WTC11 (cell line): ENCODE data around the gene EMC1.

ENCODE experiments used
- ZNF263 ChIP-seq: sonication (generic); formaldehyde crosslinking; IDR thresholded peaks from 2 replicates; pipeline ENCODE4 v1.8.1; 2022; ENCODE audit warnings: low read depth, mild to moderate bottlenecking, moderate library complexity, missing genetic modification reagents
- TF ChIP-seq, protein P1 (sequence below): fragments of 200-600 bp; IDR thresholded peaks from 2 replicates; pipeline ENCODE4 v1.8.0; 2022; ENCODE audit warnings: antibody characterized with exemption
- TF ChIP-seq, protein P2 (sequence below): sonication (generic); formaldehyde crosslinking; IDR thresholded peaks from 2 replicates; pipeline ENCODE4 v1.8.0; 2022; ENCODE audit warnings: mild to moderate bottlenecking, missing genetic modification reagents

DNA sequence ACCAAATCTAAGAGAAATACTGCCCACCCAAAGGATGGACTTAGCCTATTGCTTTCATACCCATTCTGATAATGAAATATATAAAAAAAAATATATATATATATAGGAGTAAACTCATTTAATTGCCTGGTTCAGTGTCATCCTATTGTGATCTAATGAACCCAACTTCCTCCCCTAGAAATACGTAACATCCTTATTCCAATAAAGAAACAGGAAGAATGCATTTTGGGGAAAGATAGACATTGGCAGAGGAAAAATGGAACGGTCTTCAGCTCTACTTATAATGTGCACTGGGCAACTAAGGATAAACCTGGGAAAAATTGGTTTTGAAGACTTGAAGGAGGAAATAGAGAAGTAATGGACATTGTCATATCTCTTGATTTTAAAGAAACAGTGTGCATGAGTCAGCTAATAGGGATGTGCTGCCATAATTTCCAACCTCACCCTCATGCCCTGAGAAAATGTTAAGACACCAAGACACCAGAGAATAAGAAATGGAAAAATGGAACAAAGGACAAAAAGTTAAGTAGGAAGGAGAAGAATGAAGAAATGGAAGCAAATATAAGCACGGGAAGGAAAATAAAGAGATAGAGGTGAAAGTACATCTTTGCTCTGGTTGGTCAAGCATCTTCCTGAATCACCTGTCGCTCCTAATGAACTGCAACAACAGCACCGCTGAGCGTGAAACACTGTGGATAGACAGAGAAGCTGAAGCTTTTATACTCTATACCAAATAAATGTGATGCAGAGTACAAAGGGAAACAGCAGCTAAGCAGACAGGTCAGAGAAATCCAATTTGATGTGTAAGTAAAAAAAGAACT lies 46.7 kb downstream of the EMC1 start:
- TF ChIP-seq, protein P1, sequence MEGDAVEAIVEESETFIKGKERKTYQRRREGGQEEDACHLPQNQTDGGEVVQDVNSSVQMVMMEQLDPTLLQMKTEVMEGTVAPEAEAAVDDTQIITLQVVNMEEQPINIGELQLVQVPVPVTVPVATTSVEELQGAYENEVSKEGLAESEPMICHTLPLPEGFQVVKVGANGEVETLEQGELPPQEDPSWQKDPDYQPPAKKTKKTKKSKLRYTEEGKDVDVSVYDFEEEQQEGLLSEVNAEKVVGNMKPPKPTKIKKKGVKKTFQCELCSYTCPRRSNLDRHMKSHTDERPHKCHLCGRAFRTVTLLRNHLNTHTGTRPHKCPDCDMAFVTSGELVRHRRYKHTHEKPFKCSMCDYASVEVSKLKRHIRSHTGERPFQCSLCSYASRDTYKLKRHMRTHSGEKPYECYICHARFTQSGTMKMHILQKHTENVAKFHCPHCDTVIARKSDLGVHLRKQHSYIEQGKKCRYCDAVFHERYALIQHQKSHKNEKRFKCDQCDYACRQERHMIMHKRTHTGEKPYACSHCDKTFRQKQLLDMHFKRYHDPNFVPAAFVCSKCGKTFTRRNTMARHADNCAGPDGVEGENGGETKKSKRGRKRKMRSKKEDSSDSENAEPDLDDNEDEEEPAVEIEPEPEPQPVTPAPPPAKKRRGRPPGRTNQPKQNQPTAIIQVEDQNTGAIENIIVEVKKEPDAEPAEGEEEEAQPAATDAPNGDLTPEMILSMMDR, result no peak
- TF ChIP-seq, protein P2, sequence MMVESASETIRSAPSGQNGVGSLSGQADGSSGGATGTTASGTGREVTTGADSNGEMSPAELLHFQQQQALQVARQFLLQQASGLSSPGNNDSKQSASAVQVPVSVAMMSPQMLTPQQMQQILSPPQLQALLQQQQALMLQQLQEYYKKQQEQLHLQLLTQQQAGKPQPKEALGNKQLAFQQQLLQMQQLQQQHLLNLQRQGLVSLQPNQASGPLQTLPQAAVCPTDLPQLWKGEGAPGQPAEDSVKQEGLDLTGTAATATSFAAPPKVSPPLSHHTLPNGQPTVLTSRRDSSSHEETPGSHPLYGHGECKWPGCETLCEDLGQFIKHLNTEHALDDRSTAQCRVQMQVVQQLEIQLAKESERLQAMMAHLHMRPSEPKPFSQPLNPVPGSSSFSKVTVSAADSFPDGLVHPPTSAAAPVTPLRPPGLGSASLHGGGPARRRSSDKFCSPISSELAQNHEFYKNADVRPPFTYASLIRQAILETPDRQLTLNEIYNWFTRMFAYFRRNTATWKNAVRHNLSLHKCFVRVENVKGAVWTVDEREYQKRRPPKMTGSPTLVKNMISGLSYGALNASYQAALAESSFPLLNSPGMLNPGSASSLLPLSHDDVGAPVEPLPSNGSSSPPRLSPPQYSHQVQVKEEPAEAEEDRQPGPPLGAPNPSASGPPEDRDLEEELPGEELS, result no peak
- TF ChIP-seq ZNF263 (CRISPR knock-in tag), result no peak
